ENCODE data around the gene KIF3B. TPM values are rescaled to one million over a fixed set of nuclear protein-coding genes. Genes with fewer than 3 reads are reported as not detected.

KIF3B gene
- total RNA-seq, 3 donors from 2014 or later: 69.3 to 90.4 (median 78.9) TPM

DNA sequence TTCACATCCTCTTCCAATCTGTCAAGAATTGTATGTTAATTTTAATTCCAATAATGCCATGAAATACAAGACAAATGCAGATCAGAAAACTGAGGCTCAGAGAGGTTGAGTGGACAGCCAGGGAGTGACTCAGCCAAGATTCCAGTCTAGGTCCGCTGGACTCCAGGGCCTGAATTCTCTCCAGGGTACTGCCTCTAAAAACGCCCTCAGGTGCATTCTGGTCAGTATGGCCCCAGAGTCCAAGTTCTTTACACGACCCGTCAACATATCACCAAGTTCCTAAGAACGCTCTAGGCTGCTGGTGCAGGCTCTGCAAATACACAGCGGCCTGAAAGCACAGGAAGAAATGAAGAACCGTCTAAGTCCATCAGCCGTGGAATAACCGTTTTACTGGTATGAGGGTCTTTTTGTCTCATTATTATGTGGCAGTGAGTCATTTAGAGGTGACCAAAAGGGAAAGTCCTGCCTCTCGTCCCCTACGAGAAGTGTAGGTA is 80.0 kb downstream of the KIF3B start:
- Mint-ChIP-seq H3K4me3 (peak overlapping the region; percentile 91), H3K9me3 (no peaks in the 10 kb centered on the region), H3K4me1 (ENCODE audit: low read depth) (peaks cover 48% of the 10 kb centered on the region), H3K36me3 (ENCODE audit: insufficient read depth) (peaks cover 13% of the 10 kb centered on the region), H3K27me3 (ENCODE audit: low read depth) (no peaks in the 10 kb centered on the region)
- DNase-seq: no peak
- no peak for ATAC-seq

DNA sequence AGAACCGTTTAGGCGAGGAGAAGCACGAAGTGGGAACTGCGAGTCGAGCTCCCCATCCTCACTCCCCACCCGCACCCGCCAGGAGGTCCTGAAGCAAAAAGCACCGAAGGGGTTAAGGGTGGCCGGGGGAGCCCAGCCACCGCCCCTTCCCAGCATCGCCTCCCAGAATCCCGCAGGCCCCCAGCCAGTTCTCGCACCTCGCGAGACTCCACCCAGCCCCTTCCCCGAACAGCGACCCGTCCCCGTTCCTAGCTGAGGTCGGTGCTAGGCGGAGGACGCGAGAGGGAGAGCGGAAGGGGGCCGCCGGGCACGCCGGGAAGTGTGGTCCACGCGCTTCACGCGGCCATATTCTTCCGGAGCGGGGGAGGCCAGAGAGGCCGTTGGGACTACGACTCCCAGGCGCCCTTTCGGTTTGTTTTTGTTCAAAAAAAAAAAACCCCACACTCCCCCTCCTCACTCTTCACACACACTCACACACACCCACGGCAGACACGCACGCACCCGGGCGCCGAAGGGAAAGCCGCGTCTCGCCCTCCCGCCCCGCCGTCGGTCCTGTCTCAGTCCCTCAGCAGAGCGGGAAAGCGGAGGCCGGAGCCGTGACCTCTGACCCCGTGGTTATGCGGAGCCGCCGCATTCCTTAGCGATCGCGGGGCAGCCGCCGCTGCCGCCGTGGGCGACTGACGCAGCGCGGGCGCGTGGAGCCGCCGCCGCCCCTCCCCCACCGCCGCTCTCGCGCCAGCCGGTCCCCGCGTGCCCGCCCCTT is 80.6 kb downstream of the KIF3B start, which contains the start of gene ASXL1:
TSS of gene ASXL1 (plus strand) at position 463 of the 763 bp plus-strand sequence. CDS start 445 bp downstream, outside the sequence.
- ATAC-seq: peak; percentile 79 to 82
- H3K4me1 Mint-ChIP-seq (ENCODE audit: low read depth): peaks cover 55% of the 10 kb centered on the region
- H3K4me3 Mint-ChIP-seq: peak within 1 kb of the TSS; percentile 91
- no peaks in the 10 kb centered on the region for H3K9me3 Mint-ChIP-seq
- H3K36me3 Mint-ChIP-seq (ENCODE audit: insufficient read depth): peaks cover 13% of the 10 kb centered on the region
- peak; percentile 93 for DNase-seq
- H3K27me3 Mint-ChIP-seq (ENCODE audit: low read depth): no peaks in the 10 kb centered on the region

DNA sequence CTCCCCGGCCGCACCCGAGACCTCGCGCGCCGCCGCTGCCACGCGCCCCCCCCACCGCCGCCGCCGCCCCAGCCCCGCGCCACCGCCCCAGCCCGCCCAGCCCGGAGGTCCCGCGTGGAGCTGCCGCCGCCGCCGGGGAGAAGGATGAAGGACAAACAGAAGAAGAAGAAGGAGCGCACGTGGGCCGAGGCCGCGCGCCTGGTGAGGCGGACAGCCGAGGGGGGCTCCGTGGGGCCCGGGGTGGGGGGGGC is 81.1 kb downstream of the KIF3B start:
- ATAC-seq: no peak
- no peak overlapping the region for H3K4me3 Mint-ChIP-seq

DNA sequence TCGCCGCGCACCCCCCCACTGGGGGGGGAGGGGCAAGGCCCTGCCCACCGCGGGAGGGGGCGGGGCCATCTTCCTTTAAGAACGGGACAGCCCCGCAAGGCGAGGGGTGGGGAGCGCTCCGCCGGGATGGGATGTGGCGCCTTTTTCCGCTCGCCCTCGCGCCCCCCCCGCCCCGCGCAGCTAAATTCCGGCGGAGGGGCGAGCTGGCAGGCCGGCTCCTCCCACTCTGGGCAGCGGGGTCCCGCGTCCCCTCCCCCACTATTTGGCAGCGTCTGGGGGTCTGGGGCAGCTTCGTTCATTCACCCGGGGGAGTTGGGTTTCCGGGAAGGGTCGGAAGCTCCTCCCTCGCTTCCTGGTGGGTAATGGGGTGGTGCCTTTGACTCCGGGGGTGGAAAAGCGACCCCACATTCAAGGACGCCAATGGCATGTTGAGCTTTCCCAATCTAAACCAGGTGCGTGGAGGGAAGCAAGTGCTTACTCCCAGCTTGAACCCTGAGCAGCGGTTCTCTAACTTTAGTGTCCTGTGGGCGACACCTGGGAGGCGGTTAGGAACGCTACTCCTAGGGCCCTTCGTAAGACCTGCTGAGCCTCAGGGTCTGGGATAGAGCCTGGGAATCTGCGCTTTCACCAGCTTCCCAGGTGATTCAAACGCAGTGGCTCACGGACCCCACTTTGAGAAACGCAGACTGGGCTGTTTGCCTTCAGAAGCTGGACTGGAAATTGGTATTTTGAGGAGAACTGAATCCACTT is 81.6 kb downstream of the KIF3B start:
- peaks cover 64% of the 10 kb centered on the region for H3K4me1 Mint-ChIP-seq (ENCODE audit: low read depth)
- peak; percentile 47 to 54 for ATAC-seq
- peaks cover 13% of the 10 kb centered on the region for H3K36me3 Mint-ChIP-seq (ENCODE audit: insufficient read depth)
- H3K27me3 Mint-ChIP-seq (ENCODE audit: low read depth): no peaks in the 10 kb centered on the region
- H3K4me3 Mint-ChIP-seq: peak overlapping the region; percentile 90
- no peaks in the 10 kb centered on the region for H3K9me3 Mint-ChIP-seq
- peak; percentile 68 for DNase-seq

More for the DNA sequence above, 81.1 kb downstream of the KIF3B start:
- no peaks in the 10 kb centered on the region for H3K27me3 Mint-ChIP-seq (ENCODE audit: low read depth)
- H3K4me1 Mint-ChIP-seq (ENCODE audit: low read depth): peaks cover 60% of the 10 kb centered on the region
- no peaks in the 10 kb centered on the region for H3K9me3 Mint-ChIP-seq
- H3K36me3 Mint-ChIP-seq (ENCODE audit: insufficient read depth): peaks cover 13% of the 10 kb centered on the region
- no peak for DNase-seq

DNA sequence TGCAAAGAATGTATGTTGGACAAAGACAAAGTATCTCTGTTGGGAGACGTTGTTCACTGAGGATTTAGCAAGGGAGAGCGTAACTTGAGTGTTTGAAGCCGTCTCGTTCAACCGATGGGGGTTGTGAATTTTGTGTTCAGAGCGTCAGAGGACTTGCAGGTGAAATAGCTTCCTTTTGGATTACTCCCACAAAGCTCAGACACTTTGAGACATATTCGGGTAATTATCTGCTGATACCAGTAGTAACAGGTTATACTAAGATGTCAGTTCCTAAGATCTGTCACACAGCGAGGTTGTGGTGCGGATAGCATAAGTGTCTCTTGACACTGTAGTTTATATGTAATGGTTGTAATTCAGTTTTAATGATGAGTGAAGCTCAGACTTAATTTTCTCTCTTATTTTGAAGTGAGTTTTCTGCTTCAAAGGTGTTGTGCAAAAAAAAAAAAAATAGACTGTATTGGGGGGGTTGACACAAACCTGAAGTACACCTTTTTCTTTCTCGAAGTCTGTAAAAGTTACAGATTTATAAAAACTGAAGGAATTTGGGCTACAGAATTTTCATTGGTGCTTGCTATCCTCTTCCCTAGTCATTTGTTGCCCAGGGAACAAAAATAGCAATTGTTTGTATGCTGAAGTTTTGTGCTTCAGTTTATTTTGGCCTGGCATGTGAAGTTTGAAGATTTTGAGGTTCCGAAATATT is 82.3 kb downstream of the KIF3B start:
- H3K36me3 Mint-ChIP-seq (ENCODE audit: insufficient read depth): peaks cover 13% of the 10 kb centered on the region
- peaks cover 62% of the 10 kb centered on the region for H3K4me1 Mint-ChIP-seq (ENCODE audit: low read depth)
- peak overlapping the region; percentile 90 for H3K4me3 Mint-ChIP-seq
- ATAC-seq (no peak), DNase-seq (no peak)
- H3K27me3 Mint-ChIP-seq (ENCODE audit: low read depth): no peaks in the 10 kb centered on the region
- no peaks in the 10 kb centered on the region for H3K9me3 Mint-ChIP-seq

DNA sequence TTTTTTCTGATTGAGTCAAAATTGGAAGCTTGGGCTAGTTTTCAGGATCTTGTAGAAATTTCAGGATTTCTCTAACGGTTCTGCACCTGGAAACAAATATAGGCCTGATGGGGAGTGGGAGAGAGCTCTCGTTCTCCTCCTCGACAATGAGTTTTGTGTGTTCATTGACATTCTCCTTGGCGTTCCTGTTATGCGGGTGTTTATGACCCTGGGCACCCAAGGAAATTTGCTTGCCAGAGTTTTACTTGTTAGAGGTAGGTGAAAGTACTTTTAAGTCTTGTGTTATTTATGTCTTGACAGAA is 82.8 kb downstream of the KIF3B start:
- peaks cover 13% of the 10 kb centered on the region for H3K36me3 Mint-ChIP-seq (ENCODE audit: insufficient read depth)

DNA sequence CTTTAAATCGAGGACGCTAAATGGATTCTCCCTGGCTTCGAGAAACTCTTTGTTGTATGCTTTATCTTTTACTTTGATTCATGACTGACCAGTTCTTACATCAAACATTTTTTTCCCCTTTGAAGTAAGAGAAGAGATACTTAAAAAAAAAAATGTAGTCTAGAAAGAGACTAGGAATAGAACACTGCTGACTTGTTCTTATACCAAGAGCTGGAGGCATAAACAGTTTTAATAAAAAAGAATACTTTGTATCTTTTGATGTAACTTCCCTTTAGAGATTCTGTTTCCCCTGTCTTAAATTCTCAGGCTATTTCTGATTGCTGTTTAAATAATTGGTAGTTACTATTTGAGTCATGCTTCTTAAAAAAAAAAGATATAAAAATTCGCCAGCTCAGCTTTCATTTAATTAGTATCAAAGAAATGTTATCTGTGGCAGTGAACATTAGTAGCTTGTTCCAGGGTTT is 85.5 kb downstream of the KIF3B start:
- peaks cover 73% of the 10 kb centered on the region for H3K4me1 Mint-ChIP-seq (ENCODE audit: low read depth)
- ATAC-seq: no peak
- no peak for DNase-seq
- peaks cover 26% of the 10 kb centered on the region for H3K36me3 Mint-ChIP-seq (ENCODE audit: insufficient read depth)
- peak overlapping the region; percentile 90 for H3K4me3 Mint-ChIP-seq
- H3K27me3 Mint-ChIP-seq (ENCODE audit: low read depth): no peaks in the 10 kb centered on the region
- H3K9me3 Mint-ChIP-seq: no peaks in the 10 kb centered on the region

More for the DNA sequence above, 82.8 kb downstream of the KIF3B start:
- ATAC-seq (no peak), DNase-seq (no peak)
- Mint-ChIP-seq H3K9me3 (no peaks in the 10 kb centered on the region), H3K4me3 (peak overlapping the region; percentile 90), H3K4me1 (ENCODE audit: low read depth) (peaks cover 62% of the 10 kb centered on the region), H3K27me3 (ENCODE audit: low read depth) (no peaks in the 10 kb centered on the region)

DNA sequence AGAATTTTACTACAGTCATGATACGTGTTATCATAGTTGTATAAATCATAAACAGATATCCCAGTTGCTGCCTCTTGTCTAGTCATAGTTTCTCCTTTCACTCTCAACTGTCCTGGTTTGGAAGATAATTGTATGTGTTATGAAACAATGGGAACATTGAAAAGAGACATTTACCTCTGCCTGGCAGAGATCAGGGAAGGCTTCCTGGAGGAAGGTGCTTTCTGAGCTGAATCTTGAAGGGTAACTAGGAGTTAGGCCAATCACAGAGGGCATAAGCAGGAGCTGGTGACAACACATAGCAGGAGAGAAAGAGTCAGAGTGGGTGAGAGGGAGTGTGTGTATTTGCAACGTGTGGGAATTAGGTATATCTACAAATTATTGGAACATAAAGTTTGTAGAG is 86.0 kb downstream of the KIF3B start:
- Mint-ChIP-seq H3K9me3 (no peaks in the 10 kb centered on the region), H3K4me3 (peak overlapping the region; percentile 90), H3K4me1 (ENCODE audit: low read depth) (peaks cover 78% of the 10 kb centered on the region), H3K27me3 (ENCODE audit: low read depth) (no peaks in the 10 kb centered on the region), H3K36me3 (ENCODE audit: insufficient read depth) (peaks cover 30% of the 10 kb centered on the region)
- no peak for ATAC-seq
- DNase-seq: no peak

DNA sequence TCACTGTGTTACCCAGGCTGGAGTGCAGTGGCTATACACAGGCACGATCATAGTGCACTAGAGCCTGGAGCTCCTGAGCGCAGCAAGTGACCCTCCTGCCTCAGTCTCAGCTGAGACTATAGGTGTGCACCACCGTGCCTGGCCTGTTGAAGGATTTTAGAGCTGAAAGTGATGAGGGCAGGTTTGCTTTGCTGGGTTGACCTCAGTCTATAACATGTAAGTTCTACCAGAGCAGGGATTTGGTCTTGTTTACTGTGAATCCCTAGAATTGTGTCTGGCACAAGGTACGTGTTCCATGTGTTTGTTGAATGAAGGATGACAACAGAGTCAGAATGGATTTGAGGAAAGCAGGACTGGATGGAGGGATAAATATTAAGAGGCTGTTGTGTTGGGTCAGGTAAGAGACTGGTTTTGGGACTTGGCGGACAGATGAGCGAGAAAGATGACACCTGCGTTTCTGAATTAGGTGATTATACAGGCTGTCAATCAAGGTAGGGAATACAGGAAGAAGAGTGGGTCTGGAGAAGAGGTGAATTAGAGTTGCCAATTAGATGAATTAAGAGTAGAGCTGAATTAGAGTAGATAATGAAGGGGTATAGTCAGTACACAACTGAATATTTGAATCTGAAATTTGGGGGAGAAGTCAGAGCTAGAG is 87.2 kb downstream of the KIF3B start:
- Mint-ChIP-seq H3K4me3 (peak overlapping the region; percentile 11), H3K4me1 (ENCODE audit: low read depth) (peaks cover 84% of the 10 kb centered on the region), H3K27me3 (ENCODE audit: low read depth) (no peaks in the 10 kb centered on the region), H3K9me3 (no peaks in the 10 kb centered on the region), H3K36me3 (ENCODE audit: insufficient read depth) (peaks cover 31% of the 10 kb centered on the region)
- DNase-seq (no peak), ATAC-seq (no peak)

DNA sequence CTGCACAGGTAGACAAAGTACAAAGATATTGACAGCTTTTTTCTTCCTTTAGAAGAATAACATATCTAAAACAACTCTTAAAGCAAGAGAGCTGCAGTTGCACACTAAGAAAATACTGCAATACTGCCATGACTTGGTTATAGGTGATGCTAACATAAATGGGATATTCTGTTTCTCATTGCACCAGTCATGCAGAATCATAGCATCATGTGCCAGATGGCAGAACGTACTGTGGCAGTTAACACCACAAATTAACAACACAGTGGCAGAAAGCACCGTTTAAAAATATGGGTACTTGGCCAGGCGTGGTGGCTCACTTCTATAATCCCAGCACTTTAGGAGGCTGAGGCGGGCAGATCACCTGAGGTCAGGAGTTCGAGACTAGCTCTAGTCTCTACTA is 88.1 kb downstream of the KIF3B start:
- H3K9me3 Mint-ChIP-seq: no peaks in the 10 kb centered on the region

DNA sequence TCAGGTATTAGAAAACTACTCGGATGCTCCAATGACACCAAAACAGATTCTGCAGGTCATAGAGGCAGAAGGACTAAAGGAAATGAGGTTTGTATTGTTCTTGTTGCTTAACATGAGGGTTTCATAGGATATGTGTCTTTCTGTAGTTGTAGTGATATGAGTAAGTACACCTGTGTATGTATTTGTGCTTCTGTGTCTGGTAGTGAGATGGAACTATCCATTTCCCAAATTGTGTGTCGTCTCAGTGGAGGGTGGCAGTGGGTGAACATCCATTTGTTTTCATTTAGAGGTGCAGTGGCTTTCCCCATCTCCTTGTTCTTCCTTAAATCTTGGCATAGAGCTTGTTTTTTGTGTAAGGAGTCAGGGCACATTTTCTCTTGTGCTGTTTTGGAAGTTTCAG is 88.9 kb downstream of the KIF3B start:
- peaks cover 72% of the 10 kb centered on the region for H3K4me1 Mint-ChIP-seq (ENCODE audit: low read depth)
- no peaks in the 10 kb centered on the region for H3K27me3 Mint-ChIP-seq (ENCODE audit: low read depth)
- H3K9me3 Mint-ChIP-seq: no peaks in the 10 kb centered on the region
- H3K4me3 Mint-ChIP-seq: peak overlapping the region; percentile 27
- H3K36me3 Mint-ChIP-seq (ENCODE audit: insufficient read depth): peaks cover 29% of the 10 kb centered on the region
- peak; percentile 29 to 39 for ATAC-seq
- DNase-seq: no peak

More for the DNA sequence above, 88.1 kb downstream of the KIF3B start:
- no peak for ATAC-seq
- H3K4me3 Mint-ChIP-seq: no peak overlapping the region
- peaks cover 27% of the 10 kb centered on the region for H3K36me3 Mint-ChIP-seq (ENCODE audit: insufficient read depth)
- peaks cover 77% of the 10 kb centered on the region for H3K4me1 Mint-ChIP-seq (ENCODE audit: low read depth)
- H3K27me3 Mint-ChIP-seq (ENCODE audit: low read depth): no peaks in the 10 kb centered on the region
- no peak for DNase-seq

DNA sequence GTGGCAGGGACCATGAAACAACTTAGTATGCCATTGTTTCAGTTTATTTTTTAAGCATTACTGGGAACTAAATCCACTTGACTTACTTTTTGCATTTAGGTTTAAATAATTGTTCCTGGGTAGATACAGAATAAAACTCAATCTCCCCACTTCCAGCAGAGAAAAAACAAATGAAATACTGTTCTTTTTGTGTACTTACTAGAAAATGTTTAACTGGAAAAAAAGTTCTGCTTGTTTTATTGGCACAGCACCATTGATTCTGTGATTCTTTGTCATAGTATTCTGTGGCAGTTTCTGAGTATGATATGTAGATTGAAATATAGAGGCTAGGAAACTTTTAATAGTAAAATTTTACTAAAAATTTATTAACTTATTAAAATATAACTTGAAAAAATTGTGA is 90.9 kb downstream of the KIF3B start:
- no peak for ATAC-seq
- H3K9me3 Mint-ChIP-seq: no peaks in the 10 kb centered on the region
- H3K27me3 Mint-ChIP-seq (ENCODE audit: low read depth): no peaks in the 10 kb centered on the region
- DNase-seq: no peak
- H3K36me3 Mint-ChIP-seq (ENCODE audit: insufficient read depth): peaks cover 29% of the 10 kb centered on the region
- H3K4me1 Mint-ChIP-seq (ENCODE audit: low read depth): peaks cover 54% of the 10 kb centered on the region
- H3K4me3 Mint-ChIP-seq: no peak overlapping the region

DNA sequence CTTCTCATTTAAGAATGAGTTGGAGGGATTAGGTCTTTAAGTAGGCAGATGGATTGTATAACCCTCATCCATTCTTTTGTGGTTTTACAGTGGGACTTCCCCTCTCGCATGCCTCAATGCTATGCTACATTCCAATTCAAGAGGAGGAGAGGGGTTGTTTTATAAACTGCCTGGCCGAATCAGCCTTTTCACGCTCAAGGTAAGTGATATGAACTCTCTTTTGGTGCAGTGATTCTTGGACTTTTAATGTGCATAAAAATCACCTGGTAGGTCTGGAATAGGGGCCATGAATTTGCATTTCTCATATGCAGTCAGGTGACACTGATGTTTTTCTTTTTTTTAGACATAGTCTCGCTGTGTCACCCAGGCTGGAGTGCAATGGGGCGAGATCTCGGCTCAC is 91.5 kb downstream of the KIF3B start:
- ATAC-seq (peak; percentile 36 to 41), DNase-seq (no peak)
- Mint-ChIP-seq H3K4me3 (no peak overlapping the region), H3K36me3 (ENCODE audit: insufficient read depth) (peaks cover 29% of the 10 kb centered on the region), H3K27me3 (ENCODE audit: low read depth) (no peaks in the 10 kb centered on the region), H3K9me3 (no peaks in the 10 kb centered on the region), H3K4me1 (ENCODE audit: low read depth) (peaks cover 48% of the 10 kb centered on the region)

DNA sequence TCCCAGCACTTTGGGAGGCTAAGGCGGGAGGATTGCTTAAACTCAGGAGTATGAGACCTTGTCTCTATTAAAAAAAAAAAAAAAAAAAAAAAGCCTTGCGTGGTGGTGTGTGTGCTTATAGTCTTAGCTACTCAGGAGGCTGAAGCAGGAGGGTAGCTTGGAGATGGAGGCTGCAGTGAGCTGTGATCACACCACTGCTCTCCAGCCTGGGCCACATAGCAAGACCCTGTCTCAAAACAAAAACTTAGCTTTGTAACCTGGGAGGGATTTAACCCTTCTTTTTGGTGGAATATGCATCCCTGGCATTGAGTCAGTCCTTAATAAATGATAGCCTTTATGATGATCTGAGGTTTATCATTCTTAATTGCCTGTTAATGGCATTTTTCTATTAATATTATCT is 93.4 kb downstream of the KIF3B start:
- H3K36me3 Mint-ChIP-seq (ENCODE audit: insufficient read depth): peaks cover 29% of the 10 kb centered on the region
- H3K4me3 Mint-ChIP-seq: no peak overlapping the region
- ATAC-seq: no peak
- peaks cover 32% of the 10 kb centered on the region for H3K4me1 Mint-ChIP-seq (ENCODE audit: low read depth)
- DNase-seq: no peak
- H3K9me3 Mint-ChIP-seq: no peaks in the 10 kb centered on the region
- no peaks in the 10 kb centered on the region for H3K27me3 Mint-ChIP-seq (ENCODE audit: low read depth)
